Karpas-422 (cell line): ENCODE measurements around the gene KIF4A. TPM values are rescaled to one million over a fixed set of nuclear protein-coding genes. Genes with fewer than 3 reads are reported as not detected.

Experiments used
- DNase-seq: peaks from one replicate; pipeline ENCODE4 v3.0.0-alpha.2; 2015
- H2AFZ ChIP-seq: fragments of 200-600 bp; sonication (generic); 2 replicates; pipeline ENCODE4 v1.6.1; 2014; ENCODE audit warnings: antibody characterized with exemption, low read length, mixed read lengths
- H3K27ac ChIP-seq: fragments of 200-600 bp; sonication (generic); 2 replicates; pipeline ENCODE4 v1.5.1; 2014; ENCODE audit warnings: mild to moderate bottlenecking, low read length, moderate library complexity
- H3K27me3 ChIP-seq: fragments of 200-600 bp; sonication (generic); 2 replicates; pipeline ENCODE4 v1.6.1; 2014; ENCODE audit warnings: low read length, mixed read lengths
- H3K36me3 ChIP-seq: fragments of 200-600 bp; sonication (generic); 2 replicates; pipeline ENCODE4 v1.6.1; 2014; ENCODE audit warnings: low read length, mixed read lengths; ENCODE audit not compliant: insufficient read depth
- H3K4me1 ChIP-seq: fragments of 200-600 bp; sonication (generic); 2 replicates; pipeline ENCODE4 v1.6.1; 2014; ENCODE audit warnings: mild to moderate bottlenecking, low read length, mixed read lengths
- H3K4me2 ChIP-seq: fragments of 200-600 bp; sonication (generic); 2 replicates; pipeline ENCODE4 v1.6.1; 2014; ENCODE audit warnings: low read length, low read depth, mild to moderate bottlenecking; ENCODE audit not compliant: poor library complexity, severe bottlenecking
- H3K4me3 ChIP-seq: fragments of 200-600 bp; sonication (generic); 2 replicates; pipeline ENCODE4 v1.5.1; 2014; ENCODE audit warnings: mild to moderate bottlenecking, antibody characterized with exemption, low read length, mixed read lengths
- H3K79me2 ChIP-seq: fragments of 200-600 bp; sonication (generic); 2 replicates; pipeline ENCODE4 v1.6.1; 2014; ENCODE audit warnings: mild to moderate bottlenecking, low read length, mixed read lengths
- H3K9ac ChIP-seq: fragments of 200-600 bp; sonication (generic); 2 replicates; pipeline ENCODE4 v1.6.0; 2014; ENCODE audit warnings: low read length
- H3K9me2 ChIP-seq: fragments of 200-600 bp; sonication (generic), shearing (Covaris generic); replicated peaks from 2 replicates; pipeline ENCODE4 v1.6.0; 2014; ENCODE audit warnings: mild to moderate bottlenecking, low read length, moderate library complexity; ENCODE audit not compliant: insufficient read depth
- H3K9me3 ChIP-seq: fragments of 300-700, 200-600 bp; sonication (generic); 2 replicates; pipeline ENCODE4 v1.6.1; 2014; ENCODE audit warnings: low read length, mixed read lengths
- H4K20me1 ChIP-seq: fragments of 200-600 bp; sonication (generic); 2 replicates; pipeline ENCODE4 v1.6.1; 2014; ENCODE audit warnings: mild to moderate bottlenecking, antibody characterized with exemption, low read length, low read depth; ENCODE audit not compliant: insufficient read depth
- total RNA-seq: library from RNA; depleted of rRNA; stranded (reverse); fragments of >200 nt; shearing (Covaris generic); gene quantifications from 2 replicates; pipeline ENCODE4 v1.2.3, GENCODE V29; 2014; ENCODE audit warnings: low replicate concordance

Gene KIF4A
- total RNA-seq, 1 experiment from 2014 or later = 12.6 TPM

GRCh38 chrX:70432936-70433847 lies 143.3 kb downstream of the KIF4A start:
- Histone ChIP-seq H3K27ac (0 out of 2 replicates have a peak overlapping the region, but pooled peaks have one; percentile 43), H3K4me1 (peaks cover 20% of the 10 kb centered on the region), H4K20me1 (no peaks in the 10 kb centered on the region), H2AFZ (peak overlapping the region; percentile 65; the same call in 1 of the 2 replicates), H3K9me2 (no peaks in the 10 kb centered on the region), H3K36me3 (no peaks in the 10 kb centered on the region), H3K27me3 (no peaks in the 10 kb centered on the region), H3K4me3 (peak overlapping the region; percentile 66), H3K79me2 (no peaks in the 10 kb centered on the region), H3K9ac (peak overlapping the region; percentile 81), H3K4me2 (peak overlapping the region; percentile 70), H3K9me3 (no peaks in the 10 kb centered on the region)
- no peak for DNase-seq

- Histone ChIP-seq H3K27ac (0 out of 2 replicates have a peak overlapping the region, but pooled peaks have one; percentile 43), H3K79me2 (no peaks in the 10 kb centered on the region), H3K9me2 (no peaks in the 10 kb centered on the region), H3K9me3 (no peaks in the 10 kb centered on the region), H3K9ac (peak overlapping the region; percentile 81), H3K36me3 (no peaks in the 10 kb centered on the region), H3K27me3 (no peaks in the 10 kb centered on the region), H4K20me1 (no peaks in the 10 kb centered on the region), H2AFZ (peak overlapping the region; percentile 65; the same call in 1 of the 2 replicates), H3K4me2 (peak overlapping the region; percentile 70), H3K4me1 (peaks cover 20% of the 10 kb centered on the region), H3K4me3 (peak overlapping the region; percentile 66)
- DNase-seq = peak; percentile 87
These were observed 144.0 kb downstream of the KIF4A start for GRCh38 chrX:70433848-70434351.

GRCh38 chrX:70434352-70434866 lies 144.5 kb downstream of the KIF4A start:
- 0 out of 2 replicates have a peak overlapping the region, but pooled peaks have one; percentile 12 for H2AFZ ChIP-seq
- peak overlapping the region; percentile 66 for H3K4me3 ChIP-seq
- DNase-seq = peak; percentile 91
- no peaks in the 10 kb centered on the region for H3K9me2 ChIP-seq
- peaks cover 20% of the 10 kb centered on the region for H3K4me1 ChIP-seq
- H3K9me3 ChIP-seq = no peaks in the 10 kb centered on the region
- H4K20me1 ChIP-seq = no peaks in the 10 kb centered on the region
- no peaks in the 10 kb centered on the region for H3K36me3 ChIP-seq
- H3K79me2 ChIP-seq = no peaks in the 10 kb centered on the region
- H3K4me2 ChIP-seq = peak overlapping the region; percentile 70
- no peak overlapping the region for H3K27ac ChIP-seq
- H3K27me3 ChIP-seq = no peaks in the 10 kb centered on the region
- H3K9ac ChIP-seq = peak overlapping the region; percentile 81

GRCh38 chrX:70434914-70435586 lies 145.1 kb downstream of the KIF4A start:
- H3K27ac ChIP-seq = no peak overlapping the region
- no peaks in the 10 kb centered on the region for H3K79me2 ChIP-seq
- no peaks in the 10 kb centered on the region for H3K27me3 ChIP-seq
- H3K9me3 ChIP-seq = no peaks in the 10 kb centered on the region
- H3K4me1 ChIP-seq = peaks cover 20% of the 10 kb centered on the region
- H2AFZ ChIP-seq = no peak overlapping the region
- peak overlapping the region; percentile 70 for H3K4me2 ChIP-seq
- peak overlapping the region; percentile 66 for H3K9ac ChIP-seq
- peak overlapping the region; percentile 66 for H3K4me3 ChIP-seq
- H3K36me3 ChIP-seq = no peaks in the 10 kb centered on the region
- DNase-seq = no peak
- no peaks in the 10 kb centered on the region for H3K9me2 ChIP-seq
- H4K20me1 ChIP-seq = no peaks in the 10 kb centered on the region

DNA sequence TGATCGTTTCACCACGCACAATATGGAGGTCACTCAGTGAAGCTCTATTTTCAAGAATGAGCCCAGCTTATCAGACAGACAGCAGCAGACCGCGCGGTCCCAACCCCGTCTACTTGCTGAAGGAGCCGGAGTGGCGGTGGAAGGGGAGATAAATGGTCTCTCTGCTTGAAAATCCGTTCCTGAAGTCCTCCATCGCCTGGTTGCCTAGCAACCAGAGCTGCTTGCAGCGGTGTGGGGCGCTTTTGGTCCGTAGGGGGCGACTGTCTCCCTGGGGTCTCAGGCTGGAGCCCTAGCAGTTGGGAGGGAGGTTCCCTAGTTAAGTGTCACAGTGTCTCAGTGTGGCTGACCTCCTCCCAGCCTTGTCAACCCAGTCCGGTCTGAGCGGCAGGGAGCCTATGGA lies 146.4 kb downstream of the KIF4A start:
- Histone ChIP-seq H3K79me2 (no peaks in the 10 kb centered on the region), H3K4me2 (no peak overlapping the region), H3K9ac (no peak overlapping the region), H3K4me1 (peaks cover 20% of the 10 kb centered on the region), H3K27ac (no peak overlapping the region), H4K20me1 (no peaks in the 10 kb centered on the region), H3K9me3 (no peaks in the 10 kb centered on the region), H3K27me3 (no peaks in the 10 kb centered on the region), H3K4me3 (no peak overlapping the region), H3K9me2 (no peaks in the 10 kb centered on the region), H2AFZ (no peak overlapping the region), H3K36me3 (no peaks in the 10 kb centered on the region)
- DNase-seq = peak; percentile 76

DNA sequence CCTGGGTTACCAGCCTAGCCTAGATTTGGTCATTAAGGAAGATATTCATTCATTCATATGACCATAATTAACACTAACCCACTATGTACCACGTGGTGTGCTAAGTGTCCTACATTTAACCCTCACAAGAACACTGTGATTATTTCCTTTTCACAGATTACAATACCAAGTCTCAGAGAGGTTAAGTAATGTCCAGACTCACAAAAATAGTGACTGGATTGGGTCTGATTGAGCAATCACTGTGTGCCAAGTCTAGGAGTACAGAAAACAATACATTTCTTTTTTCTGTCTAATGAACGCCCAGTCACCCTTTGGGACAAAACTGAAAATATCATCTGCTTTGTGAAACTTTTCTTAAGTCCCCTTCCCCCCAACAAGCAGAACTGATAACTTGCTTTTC lies 147.1 kb downstream of the KIF4A start:
- no peaks in the 10 kb centered on the region for H3K27me3 ChIP-seq
- no peak overlapping the region for H3K27ac ChIP-seq
- no peaks in the 10 kb centered on the region for H4K20me1 ChIP-seq
- no peaks in the 10 kb centered on the region for H3K9me3 ChIP-seq
- no peaks in the 10 kb centered on the region for H3K79me2 ChIP-seq
- no peaks in the 10 kb centered on the region for H3K36me3 ChIP-seq
- H3K4me3 ChIP-seq = no peak overlapping the region
- DNase-seq = no peak
- no peak overlapping the region for H3K4me2 ChIP-seq
- H2AFZ ChIP-seq = no peak overlapping the region
- no peak overlapping the region for H3K9ac ChIP-seq
- H3K9me2 ChIP-seq = no peaks in the 10 kb centered on the region
- H3K4me1 ChIP-seq = peaks cover 20% of the 10 kb centered on the region

DNA sequence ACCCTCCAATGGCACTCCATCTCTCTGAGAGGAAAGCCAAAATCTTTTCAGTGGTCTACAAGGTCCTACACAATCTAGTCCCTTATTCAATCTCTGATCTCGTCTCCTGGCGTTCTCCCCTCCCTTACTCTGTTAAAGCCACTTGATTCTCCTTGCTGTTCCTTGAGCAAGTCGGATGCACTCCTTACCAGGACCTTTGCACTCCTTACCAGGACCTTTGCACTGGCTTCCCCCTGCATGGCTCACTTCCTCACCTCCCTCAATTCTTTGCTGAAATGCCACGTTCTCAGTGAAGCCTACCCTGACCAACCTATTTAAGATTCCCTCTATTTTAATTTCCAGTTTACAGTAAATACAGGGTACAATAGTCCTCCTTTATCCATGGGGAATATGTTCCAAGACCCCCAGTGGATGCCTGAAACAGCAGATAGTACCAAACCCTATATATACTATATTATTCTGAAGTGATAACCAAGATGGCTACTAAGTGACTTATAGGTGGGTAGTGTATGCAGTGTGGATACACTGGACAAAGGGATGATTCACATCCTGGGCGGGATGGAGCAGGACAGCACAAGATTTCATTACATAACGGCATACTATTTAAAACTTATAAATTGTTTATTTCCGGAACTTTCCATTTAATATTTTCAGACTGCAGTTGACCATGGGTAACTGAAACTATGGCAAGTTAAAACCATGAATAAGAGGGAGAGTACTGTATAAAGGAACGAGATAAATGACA lies 148.2 kb downstream of the KIF4A start:
- H3K4me2 ChIP-seq = no peak overlapping the region
- H2AFZ ChIP-seq = no peak overlapping the region
- H3K4me1 ChIP-seq = peaks cover 16% of the 10 kb centered on the region
- H3K79me2 ChIP-seq = no peaks in the 10 kb centered on the region
- H3K36me3 ChIP-seq = no peaks in the 10 kb centered on the region
- H3K27me3 ChIP-seq = no peaks in the 10 kb centered on the region
- no peak overlapping the region for H3K9ac ChIP-seq
- H3K4me3 ChIP-seq = no peak overlapping the region
- peak; percentile 22 for DNase-seq
- no peaks in the 10 kb centered on the region for H4K20me1 ChIP-seq
- H3K27ac ChIP-seq = no peak overlapping the region
- H3K9me2 ChIP-seq = no peaks in the 10 kb centered on the region
- H3K9me3 ChIP-seq = no peaks in the 10 kb centered on the region
